Panc1 (cell line): ENCODE data around the gene RSRP1.

Experiments
- POLR2AphosphoS5 ChIP-seq: IDR thresholded peaks from 2 replicates; pipeline ENCODE4 v1.6.1; 2012; ENCODE audit warnings: mild to moderate bottlenecking, low read depth, low read length, moderate library complexity
- SIN3A ChIP-seq: IDR thresholded peaks from 2 replicates; pipeline ENCODE4 v1.6.1; 2012; ENCODE audit warnings: low read depth, mild to moderate bottlenecking, low read length, moderate library complexity, borderline replicate concordance; ENCODE audit not compliant: insufficient read depth
- TF ChIP-seq, protein P1 (sequence below): fragments of 450-650 bp; IDR thresholded peaks from 2 replicates; pipeline ENCODE4 v1.5.1; 2017; ENCODE audit warnings: mild to moderate bottlenecking

DNA sequence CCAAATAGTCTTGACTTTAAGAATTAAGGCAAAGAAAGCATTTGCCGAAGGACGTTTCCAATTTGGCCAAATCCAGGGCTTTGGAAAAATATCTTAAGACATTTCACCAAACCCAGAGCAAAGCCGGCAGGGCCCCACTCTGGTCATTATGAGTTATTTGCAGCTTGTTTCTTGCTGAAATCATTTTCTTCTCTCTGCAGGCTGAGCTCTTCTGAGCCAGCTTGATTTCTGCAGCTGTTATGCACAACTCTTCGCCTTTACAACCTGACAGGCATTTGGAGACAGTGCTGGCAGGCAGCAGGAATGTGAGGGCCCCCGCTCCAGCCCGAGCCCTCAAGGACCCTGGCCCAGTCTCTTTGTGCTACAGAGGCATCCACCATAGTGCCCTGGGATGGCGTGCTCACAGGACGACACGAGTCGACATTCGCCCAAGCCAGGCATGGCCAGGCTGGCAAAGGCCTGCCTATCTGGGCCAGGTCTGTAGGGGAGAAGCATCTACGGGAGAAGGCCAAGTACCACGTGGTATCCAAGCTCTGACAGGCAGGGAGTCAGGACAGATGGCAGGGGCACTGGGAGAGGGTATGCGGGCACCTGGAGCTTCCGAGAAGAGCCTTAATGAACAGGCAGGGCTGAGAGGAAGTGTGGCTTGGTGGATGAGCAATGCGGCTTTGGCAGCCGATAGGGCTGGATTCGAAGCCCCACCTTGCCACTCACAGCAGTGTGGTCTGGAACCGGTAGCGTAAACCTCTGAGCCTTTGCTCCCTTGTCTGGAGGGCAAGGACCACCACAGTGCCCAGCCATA, 47.2 kb downstream of the RSRP1 start:
- no peak for TF ChIP-seq SIN3A
- TF ChIP-seq POLR2AphosphoS5: no peak
- TF ChIP-seq, protein P1, sequence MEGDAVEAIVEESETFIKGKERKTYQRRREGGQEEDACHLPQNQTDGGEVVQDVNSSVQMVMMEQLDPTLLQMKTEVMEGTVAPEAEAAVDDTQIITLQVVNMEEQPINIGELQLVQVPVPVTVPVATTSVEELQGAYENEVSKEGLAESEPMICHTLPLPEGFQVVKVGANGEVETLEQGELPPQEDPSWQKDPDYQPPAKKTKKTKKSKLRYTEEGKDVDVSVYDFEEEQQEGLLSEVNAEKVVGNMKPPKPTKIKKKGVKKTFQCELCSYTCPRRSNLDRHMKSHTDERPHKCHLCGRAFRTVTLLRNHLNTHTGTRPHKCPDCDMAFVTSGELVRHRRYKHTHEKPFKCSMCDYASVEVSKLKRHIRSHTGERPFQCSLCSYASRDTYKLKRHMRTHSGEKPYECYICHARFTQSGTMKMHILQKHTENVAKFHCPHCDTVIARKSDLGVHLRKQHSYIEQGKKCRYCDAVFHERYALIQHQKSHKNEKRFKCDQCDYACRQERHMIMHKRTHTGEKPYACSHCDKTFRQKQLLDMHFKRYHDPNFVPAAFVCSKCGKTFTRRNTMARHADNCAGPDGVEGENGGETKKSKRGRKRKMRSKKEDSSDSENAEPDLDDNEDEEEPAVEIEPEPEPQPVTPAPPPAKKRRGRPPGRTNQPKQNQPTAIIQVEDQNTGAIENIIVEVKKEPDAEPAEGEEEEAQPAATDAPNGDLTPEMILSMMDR: no peak
